Ecto neural progenitor cell (in vitro differentiated cells): ENCODE data around the gene ITGB4.

ENCODE experiments used
- DNase-seq: peaks from one replicate; pipeline ENCODE4 v3.0.0-alpha.2; 2018; ENCODE audit warnings: low spot score

The ITGB4 gene

GRCh38 chr17:75791254-75791653, 70.0 kb downstream of the ITGB4 start:
- DNase-seq: no peak

- no peak for DNase-seq
Observed at GRCh38 chr17:75793460-75793859, 72.2 kb downstream of the ITGB4 start.

- DNase-seq: no peak
Observed at GRCh38 chr17:75795820-75796607, 74.8 kb downstream of the ITGB4 start.

GRCh38 chr17:75799402-75799801, 78.1 kb downstream of the ITGB4 start:
- no peak for DNase-seq

DNA sequence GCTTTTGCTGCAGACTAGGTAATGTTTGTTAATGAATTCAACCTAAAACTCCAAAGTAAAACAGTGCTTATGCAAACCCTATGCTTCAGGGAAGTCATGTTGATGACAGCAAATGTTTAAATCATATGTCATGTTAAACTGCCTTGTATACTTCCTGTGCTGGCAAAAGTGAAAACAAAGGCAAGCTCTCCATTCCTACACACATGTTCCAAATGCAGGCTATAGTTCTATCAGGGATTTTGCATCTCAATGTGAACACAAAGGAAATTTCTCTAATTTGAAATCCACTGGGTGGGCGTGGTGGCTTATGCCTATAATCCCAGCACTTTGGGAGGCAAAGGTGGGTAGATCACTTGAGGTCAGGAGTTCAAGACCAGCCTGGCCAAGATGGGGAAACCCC, 82.6 kb downstream of the ITGB4 start:
- DNase-seq: no peak

GRCh38 chr17:75806822-75807500, 85.7 kb downstream of the ITGB4 start:
- no peak for DNase-seq
